H1 (cell line): Measurements from ENCODE around the gene CTBP2. TPM values are rescaled to one million over a fixed set of nuclear protein-coding genes. Genes with fewer than 3 reads are reported as not detected.

Experiments
- CTCF ChIA-PET: fragments of 300-600 bp; sonication (Branson Sonifier 250); formaldehyde crosslinking; loops from one replicate; lab custom pipeline; 2021; ENCODE audit not compliant: partially characterized antibody; lab: Charles Lee
- POLR2A ChIA-PET: fragments of 300-600 bp; sonication (Branson Sonifier 250); formaldehyde crosslinking; loops from one replicate; lab custom pipeline; 2021; ENCODE audit warnings: inconsistent platforms; ENCODE audit not compliant: partially characterized antibody; lab: Charles Lee
- DNase-seq, 2 experiments: peaks; one replicate each; pipeline versions ENCODE4 v3.0.0 to v3.0.0-alpha.2; 2010 to 2022; ENCODE audit warnings: low spot score in 2 of 2, low read depth in 1 of 2, mixed read lengths in 1 of 2
- FAIRE-seq: peaks from 2 replicates; lab custom pipeline; 2011; peaks lifted over from hg19 to GRCh38; lab: Jason Lieb, UNC
- H2AFZ ChIP-seq: 2 replicates; pipeline ENCODE4 v1.8.1; 2012; ENCODE audit warnings: low read length, inconsistent platforms
- H2AK5ac ChIP-seq: 2 replicates; pipeline ENCODE4 v1.6.1; 2013; ENCODE audit warnings: low read depth, low read length
- H2BK120ac ChIP-seq: replicated peaks from 2 replicates; pipeline ENCODE3; 2013; ENCODE audit warnings: low read depth, low read length, inconsistent platforms
- H2BK12ac ChIP-seq: 2 replicates; pipeline ENCODE4 v1.6.1; 2013; ENCODE audit warnings: low read depth, low read length
- H2BK15ac ChIP-seq: 2 replicates; pipeline ENCODE4 v1.6.1; 2013; ENCODE audit warnings: low read length
- H2BK20ac ChIP-seq: 2 replicates; pipeline ENCODE4 v1.6.1; 2013; ENCODE audit warnings: low read length
- H2BK5ac ChIP-seq: 2 replicates; pipeline ENCODE4 v1.6.1; 2013; ENCODE audit warnings: low read depth, low read length
- H3K14ac ChIP-seq: 2 replicates; pipeline ENCODE4 v1.6.1; 2013; ENCODE audit warnings: inconsistent platforms; ENCODE audit not compliant: insufficient read length
- H3K18ac ChIP-seq: 2 replicates; pipeline ENCODE4 v1.6.1; 2013; ENCODE audit warnings: low read length; ENCODE audit errors: extremely low read depth
- H3K23ac ChIP-seq: 2 replicates; pipeline ENCODE4 v1.6.1; 2013; ENCODE audit warnings: inconsistent platforms; ENCODE audit not compliant: insufficient read length
- H3K23me2 ChIP-seq: 2 replicates; pipeline ENCODE4 v1.6.1; 2013; ENCODE audit warnings: low read depth, low read length
- H3K27ac ChIP-seq: 2 replicates; pipeline ENCODE4 v1.6.1; 2011; ENCODE audit warnings: low read depth, low read length, inconsistent platforms
- H3K27me3 ChIP-seq, 4 experiments: replicated peaks in 1 of 4; 1 replicate in 1 of 4; 2 replicates in 3 of 4; pipeline versions ENCODE4 v1.6.1 to v1.8.1; 2011 to 2013; ENCODE audit warnings: low read length in 3 of 4, mild to moderate bottlenecking in 3 of 4, inconsistent platforms in 2 of 4, mixed read lengths in 2 of 4, moderate library complexity in 1 of 4; ENCODE audit not compliant: control insufficient read depth in 3 of 4, insufficient read depth in 3 of 4; ENCODE audit errors: extremely low read depth in 1 of 4
- H3K36me3 ChIP-seq, 4 experiments: 2 replicates each; pipeline versions ENCODE4 v1.6.1 to v1.8.1; 2011 to 2013; ENCODE audit warnings: mild to moderate bottlenecking in 4 of 4, low read length in 3 of 4, moderate library complexity in 2 of 4, control low read depth in 1 of 4, inconsistent platforms in 1 of 4; ENCODE audit not compliant: insufficient read depth in 4 of 4, control insufficient read depth in 2 of 4
- H3K4ac ChIP-seq: replicated peaks from 2 replicates; pipeline ENCODE3; 2013; ENCODE audit warnings: low read length, low read depth, mixed read lengths, inconsistent platforms; ENCODE audit not compliant: insufficient read length
- H3K4me1 ChIP-seq, 4 experiments: replicated peaks in 1 of 4; 1 replicate in 1 of 4; 2 replicates in 3 of 4; pipeline versions ENCODE4 v1.6.1 to v1.8.1; 2011 to 2013; ENCODE audit warnings: low read length in 3 of 4, inconsistent platforms in 2 of 4, mixed read lengths in 1 of 4; ENCODE audit not compliant: insufficient read depth in 4 of 4, control insufficient read depth in 3 of 4
- H3K4me2 ChIP-seq, 2 experiments: 2 replicates each; pipeline versions ENCODE4 v1.6.1 to v1.8.1; 2011 to 2013; ENCODE audit warnings: low read depth in 2 of 2, low read length in 2 of 2, control low read depth in 1 of 2, inconsistent platforms in 1 of 2, mild to moderate bottlenecking in 1 of 2; ENCODE audit not compliant: insufficient read depth in 1 of 2
- H3K4me3 ChIP-seq, 4 experiments: fragments of 200-600, 300-600 bp in 1 of 4; sonication (generic), shearing (Covaris generic), sonication (Bioruptor Twin) in 1 of 4; 2 replicates each; pipeline versions ENCODE4 v1.5.1 to v1.8.1; 2011 to 2016; ENCODE audit warnings: low read length in 4 of 4, low read depth in 3 of 4, control low read depth in 2 of 4, inconsistent platforms in 2 of 4, mild to moderate bottlenecking in 2 of 4, mixed read lengths in 1 of 4, moderate library complexity in 1 of 4; ENCODE audit not compliant: insufficient read depth in 2 of 4; ENCODE audit errors: extremely low read depth in 1 of 4
- H3K56ac ChIP-seq: replicated peaks from 2 replicates; pipeline ENCODE3; 2013; ENCODE audit warnings: low read depth, mild to moderate bottlenecking, mixed read lengths, low read length, inconsistent platforms; ENCODE audit not compliant: insufficient read length
- H3K79me1 ChIP-seq: 2 replicates; pipeline ENCODE4 v1.6.1; 2013; ENCODE audit warnings: low read depth, low read length, control low read depth
- H3K79me2 ChIP-seq, 2 experiments: 2 replicates each; pipeline versions ENCODE4 v1.6.1 to v1.8.1; 2012 to 2013; ENCODE audit warnings: low read length in 2 of 2, mild to moderate bottlenecking in 2 of 2, inconsistent platforms in 1 of 2; ENCODE audit not compliant: insufficient read depth in 2 of 2, control insufficient read depth in 1 of 2
- H3K9ac ChIP-seq, 4 experiments: replicated peaks in 1 of 4; 1 replicate in 1 of 4; 2 replicates in 3 of 4; pipeline versions ENCODE4 v1.6.1 to v1.8.1; 2011 to 2013; ENCODE audit warnings: low read depth in 3 of 4, low read length in 3 of 4, control low read depth in 2 of 4, mild to moderate bottlenecking in 2 of 4, moderate library complexity in 2 of 4, inconsistent platforms in 1 of 4; ENCODE audit errors: extremely low read depth in 1 of 4
- H3K9me3 ChIP-seq, 2 experiments: 2 replicates each; pipeline versions ENCODE4 v1.6.1 to v1.8.1; 2012 to 2013; ENCODE audit warnings: mild to moderate bottlenecking in 2 of 2, moderate library complexity in 2 of 2, control low read depth in 1 of 2, inconsistent platforms in 1 of 2, low read depth in 1 of 2, low read length in 1 of 2, mixed read lengths in 1 of 2; ENCODE audit not compliant: insufficient read depth in 2 of 2
- H4K20me1 ChIP-seq, 2 experiments: replicated peaks in 1 of 2; 2 replicates each; pipeline versions ENCODE3 to v1.8.1; 2011 to 2013; ENCODE audit warnings: inconsistent platforms in 2 of 2, low read length in 2 of 2, mild to moderate bottlenecking in 1 of 2; ENCODE audit not compliant: insufficient read depth in 2 of 2, control insufficient read depth in 1 of 2
- H4K5ac ChIP-seq: 2 replicates; pipeline ENCODE4 v1.6.1; 2013; ENCODE audit warnings: low read length, low read depth, mixed read lengths, inconsistent platforms; ENCODE audit not compliant: insufficient read length
- H4K8ac ChIP-seq: 2 replicates; pipeline ENCODE4 v1.8.0; 2013; ENCODE audit warnings: mild to moderate bottlenecking, moderate library complexity, low read length, inconsistent platforms; ENCODE audit not compliant: insufficient read depth; ENCODE audit errors: extremely low read depth
- H4K91ac ChIP-seq: replicated peaks from 2 replicates; pipeline ENCODE3; 2013; ENCODE audit warnings: low read length, mixed read lengths, inconsistent platforms; ENCODE audit not compliant: insufficient read length
- BACH1 ChIP-seq: IDR thresholded peaks from 2 replicates; pipeline ENCODE4 v1.6.1; 2012; ENCODE audit warnings: low read length, improper control_type of control experiment
- CBX5 ChIP-seq: fragments of 300-800, 300-1000 bp; sonication (generic); IDR thresholded peaks from 2 replicates; pipeline ENCODE4 v1.7.1; 2016; ENCODE audit warnings: antibody characterized with exemption, low read length, low read depth
- CTCF ChIP-seq, 3 experiments: IDR thresholded peaks; 1 replicate in 2 of 3; 2 replicates in 1 of 3; pipeline versions ENCODE4 v1.5.1 to v1.6.1; 2011; ENCODE audit warnings: low read length in 3 of 3, mild to moderate bottlenecking in 3 of 3, inconsistent platforms in 2 of 3, low read depth in 1 of 3, moderate library complexity in 1 of 3; ENCODE audit not compliant: insufficient read depth in 1 of 3; ENCODE audit errors: control extremely low read depth in 1 of 3
- EGR1 ChIP-seq: IDR thresholded peaks from 2 replicates; pipeline ENCODE4 v1.6.1; 2011; ENCODE audit warnings: low read depth, low read length, borderline replicate concordance
- EP300 ChIP-seq, 2 experiments: IDR thresholded peaks; 1 replicate in 1 of 2; 2 replicates in 1 of 2; pipeline ENCODE4 v1.6.1; 2011 to 2012; ENCODE audit warnings: low read depth in 2 of 2, low read length in 2 of 2, mild to moderate bottlenecking in 2 of 2, borderline replicate concordance in 1 of 2, inconsistent platforms in 1 of 2, moderate library complexity in 1 of 2
- SP2 ChIP-seq: IDR thresholded peaks from 2 replicates; pipeline ENCODE4 v1.6.1; 2012; ENCODE audit warnings: mild to moderate bottlenecking, low read length, inconsistent platforms
- TBP ChIP-seq: IDR thresholded peaks from 2 replicates; pipeline ENCODE4 v1.6.1; 2011; ENCODE audit warnings: low read depth, low read length, improper control_type of control experiment
- WGBS, 2 experiments: shearing (Covaris generic) in 1 of 2; methylation state at CpG; one replicate each; pipeline versions ENCODE4 v1.1.6 to v1.1.7; 2013 to 2015; ENCODE audit warnings: low lambda C conversion rate in 2 of 2, mixed read lengths in 2 of 2, inconsistent platforms in 1 of 2, low coverage in 1 of 2, missing lambda C conversion rate in 1 of 2; ENCODE audit not compliant: insufficient replicate concordance in 2 of 2, insufficient coverage in 1 of 2, insufficient read length in 1 of 2; ENCODE audit errors: extremely low coverage in 1 of 2, missing lambda C conversion rate in 1 of 2; 5-methylcytosine and 5-hydroxymethylcytosine counted together
- polyA plus RNA-seq, 7 experiments: library from polyadenylated mRNA; depleted of rRNA in 3 of 7; stranded (reverse) in 5 of 7; unstranded in 2 of 7; fragments of >200 nt in 5 of 7; fragments of 200-250 nt in 2 of 7; gene quantifications; 1 replicate in 5 of 7; 2 replicates in 1 of 7; 4 replicates in 1 of 7; pipeline versions ENCODE4 v1.2.1 to v1.2.3, GENCODE V29; 2011 to 2013; ENCODE audit warnings: missing spikeins in 2 of 7, mixed read lengths in 2 of 7
- total RNA-seq: library from RNA; stranded (reverse); fragmentation: NEBNext Ultra II Directional; extraction: Animal tissue kit (Norgen Biotek cat#: 25700); gene quantifications from 2 replicates; pipeline ENCODE4 v1.2.1, GENCODE V29; 2021

CTBP2 gene
- total and polyA plus RNA-seq, 2 of the 8 experiments (the other 6 are each of a cell fraction or from before 2014, with no cell fraction given), result 208 to 221 TPM

GRCh38 chr10:125144693-125145623, 15.4 kb downstream of the CTBP2 start:
- Histone ChIP-seq H4K20me1 (peaks cover 60 to 72% of the 10 kb centered on the region in 2 experiments), H3K4me2 (peak overlapping the region; percentile 29; a peak in 3 of 4 replicates), H3K27me3 (no peaks in the 10 kb centered on the region; a peak in 1 of 7 replicates), H3K9ac (no peak overlapping the region; a peak in 1 of 7 replicates), H4K8ac (no peak overlapping the region), H3K79me1 (peaks cover 17% of the 10 kb centered on the region), H2BK20ac (no peak overlapping the region), H2BK12ac (no peak overlapping the region), H2AFZ (no peak overlapping the region), H3K23me2 (no peaks in the 10 kb centered on the region), H3K4me1 (peaks cover 22 to 64% (median 50%) of the 10 kb centered on the region in 4 experiments), H3K4me3 (peak overlapping the region in 1 of 4 experiments; percentile 11; a peak in 1 of 8 replicates), H4K5ac (no peak overlapping the region), H4K91ac (no peak overlapping the region), H3K4ac (no peak overlapping the region), H3K27ac (no peak overlapping the region), H3K36me3 (peaks cover 0 to 41% (median 3%) of the 10 kb centered on the region in 4 experiments; a peak in 3 of 8 replicates), H3K9me3 (no peaks in the 10 kb centered on the region), H3K23ac (no peak overlapping the region), H3K56ac (no peak overlapping the region), H2BK15ac (no peak overlapping the region), H3K14ac (no peak overlapping the region), H2AK5ac (no peak overlapping the region), H3K18ac (no peak overlapping the region; the same call in 1 of the 2 replicates), H2BK120ac (no peak overlapping the region), H2BK5ac (no peak overlapping the region), H3K79me2 (peaks cover 87 to 100% of the 10 kb centered on the region in 2 experiments)
- ChIA-PET POLR2A (interaction anchor here (0.6 to 1.0 kb wide), 3 partner anchors 17 to 1423 kb away, joined by 3 to 4 read pairs (median 4); no protein-coding TSS in a partner anchor), CTCF (interaction anchor here (0.6 to 2.6 kb wide), 14 partner anchors 8 to 1510 kb away, joined by 3 to 9 read pairs (median 4); no protein-coding TSS in a partner anchor)
- 60% methylated on average over 13 of the region's 13 CpGs; no CpG with 5 or more reads in 1 of the 2 experiments for WGBS, 2 experiments
- FAIRE-seq (peak; percentile 55), DNase-seq (peak in 1 of 2 experiments; percentile 71)
- TF ChIP-seq CBX5 (no peak), TBP (no peak), EP300 (IDR thresholded peaks at IDR 0.05; ENCODE audit: borderline replicate concordance in 1 of 2, low read depth in 2 of 2, low read length in 2 of 2) (0 out of 3 replicates have a peak, but pooled peaks of 1 of the 2 experiments have one; percentile 4), EGR1 (no peak), CTCF (IDR thresholded peaks at IDR 0.05; ENCODE audit: control extremely low read depth in 1 of 3, insufficient read depth in 1 of 3, low read depth in 1 of 3, low read length in 3 of 3) (peak; percentile 46 to 56 (median 55)), SP2 (no peak), BACH1 (no peak)
